CD14-positive monocyte (primary cell): ENCODE measurements around the gene WDR5. TPM values are rescaled to one million over a fixed set of nuclear protein-coding genes. Genes with fewer than 3 reads are reported as not detected.

ENCODE experiments used
- DNase-seq, 3 donors: peaks; one replicate each; pipeline ENCODE4 v3.0.0-alpha.2; 2011 to 2022
- H2AFZ ChIP-seq: 2 replicates; pipeline ENCODE4 v1.6.0; 2012; ENCODE audit warnings: mild to moderate bottlenecking, low read depth, low read length, inconsistent platforms; ENCODE audit not compliant: insufficient read depth, poor library complexity, severe bottlenecking
- H3K27ac ChIP-seq, 2 donors: 1 replicate in 1 of 2; 2 replicates in 1 of 2; pipeline ENCODE4 v1.5.1; 2012 to 2013; ENCODE audit warnings: low read length in 2 of 2, control low read depth in 1 of 2, inconsistent platforms in 1 of 2, low read depth in 1 of 2, mild to moderate bottlenecking in 1 of 2
- H3K27me3 ChIP-seq, 2 donors: one replicate each; pipeline versions ENCODE4 v1.6.0 to v1.6.1; 2011 to 2013; ENCODE audit warnings: low read length in 2 of 2; ENCODE audit not compliant: control insufficient read depth in 2 of 2, insufficient read depth in 2 of 2
- H3K36me3 ChIP-seq, 2 donors: replicated peaks in 1 of 2; 1 replicate in 1 of 2; 2 replicates in 1 of 2; pipeline versions ENCODE4 v1.5.1 to v1.6.1; 2012 to 2013; ENCODE audit warnings: low read length in 2 of 2, control low read depth in 1 of 2, inconsistent platforms in 1 of 2, mild to moderate bottlenecking in 1 of 2; ENCODE audit not compliant: insufficient read depth in 2 of 2, control insufficient read depth in 1 of 2
- H3K4me1 ChIP-seq, 2 donors: 1 replicate in 1 of 2; 2 replicates in 1 of 2; pipeline versions ENCODE4 v1.5.1 to v1.6.1; 2012 to 2013; ENCODE audit warnings: low read length in 2 of 2, control low read depth in 1 of 2, inconsistent platforms in 1 of 2, mild to moderate bottlenecking in 1 of 2, moderate library complexity in 1 of 2; ENCODE audit not compliant: insufficient read depth in 2 of 2, control insufficient read depth in 1 of 2
- H3K4me2 ChIP-seq: replicated peaks from 2 replicates; pipeline ENCODE3; 2012; ENCODE audit warnings: low read length, moderate library complexity, mild to moderate bottlenecking; ENCODE audit not compliant: poor library complexity, severe bottlenecking; ENCODE audit errors: extremely low read depth
- H3K4me3 ChIP-seq, 3 experiments: fragments of 200-600 bp in 1 of 3; sonication (generic) in 1 of 3; replicated peaks in 1 of 3; 1 replicate in 2 of 3; 2 replicates in 1 of 3; pipeline ENCODE4 v1.5.1; 2011 to 2013; ENCODE audit warnings: low read length in 3 of 3, mild to moderate bottlenecking in 3 of 3, control low read depth in 2 of 3, low read depth in 2 of 3, inconsistent platforms in 1 of 3, moderate library complexity in 1 of 3
- H3K79me2 ChIP-seq: 2 replicates; pipeline ENCODE4 v1.6.0; 2012; ENCODE audit warnings: mild to moderate bottlenecking, control low read depth, inconsistent platforms, low read length, moderate library complexity; ENCODE audit not compliant: insufficient read depth
- H3K9ac ChIP-seq: 2 replicates; pipeline ENCODE4 v1.6.0; 2017; ENCODE audit warnings: low read length, mild to moderate bottlenecking; ENCODE audit not compliant: insufficient read depth, poor library complexity, severe bottlenecking
- H3K9me3 ChIP-seq, 2 donors: replicated peaks in 1 of 2; 1 replicate in 1 of 2; 2 replicates in 1 of 2; pipeline versions ENCODE4 v1.5.1 to v1.6.1; 2012 to 2013; ENCODE audit warnings: low read length in 2 of 2, control low read depth in 1 of 2; ENCODE audit not compliant: control insufficient read depth in 1 of 2, insufficient read depth in 1 of 2
- H4K20me1 ChIP-seq: 2 replicates; pipeline ENCODE4 v1.6.0; 2012; ENCODE audit warnings: mild to moderate bottlenecking, low read length, control low read depth, moderate library complexity; ENCODE audit not compliant: insufficient read depth
- H3K27ac Mint-ChIP-seq, 7 donors: one replicate each; pipeline ENCODE4 v1.8.0; 2020; ENCODE audit warnings: mild to moderate bottlenecking in 7 of 7, mixed read lengths in 7 of 7, moderate library complexity in 6 of 7, inconsistent platforms in 2 of 7
- H3K27me3 Mint-ChIP-seq, 3 donors: one replicate each; pipeline ENCODE4 v1.8.0; 2021 to 2022; ENCODE audit warnings: low read depth in 3 of 3, mild to moderate bottlenecking in 3 of 3, mixed read lengths in 3 of 3, moderate library complexity in 3 of 3, inconsistent platforms in 1 of 3
- H3K36me3 Mint-ChIP-seq, 2 donors: one replicate each; pipeline ENCODE4 v1.8.0; 2020; ENCODE audit warnings: mixed read lengths in 2 of 2, inconsistent platforms in 1 of 2, mild to moderate bottlenecking in 1 of 2
- H3K4me1 Mint-ChIP-seq: one replicate; pipeline ENCODE4 v1.8.0; 2020; ENCODE audit warnings: mild to moderate bottlenecking, mixed read lengths
- H3K4me3 Mint-ChIP-seq, 2 donors: one replicate each; pipeline ENCODE4 v1.8.0; 2020; ENCODE audit warnings: mild to moderate bottlenecking in 2 of 2, mixed read lengths in 2 of 2, moderate library complexity in 1 of 2
- H3K9me3 Mint-ChIP-seq, 7 donors: one replicate each; pipeline ENCODE4 v1.8.0; 2020 to 2022; ENCODE audit warnings: mixed read lengths in 7 of 7, mild to moderate bottlenecking in 6 of 7, moderate library complexity in 6 of 7, inconsistent platforms in 2 of 7
- CTCF ChIP-seq: fragments of 200-600 bp; IDR thresholded peaks from one replicate; pipeline ENCODE4 v1.8.0; 2022; ENCODE audit warnings: antibody characterized with exemption, mild to moderate bottlenecking
- WGBS: methylation state at CpG from one replicate; pipeline ENCODE4 v1.1.5; 2013; ENCODE audit warnings: missing lambda C conversion rate; ENCODE audit not compliant: insufficient coverage; 5-methylcytosine and 5-hydroxymethylcytosine counted together
- intact Hi-C, 2 donors: fragments of 100-400 bp; cut with micrococcal nuclease; formaldehyde crosslinking; loops; one replicate each; pipeline versions ENCODE4 v1.15.0 to v1.15.1; 2023
- polyA plus RNA-seq, 3 donors: library from polyadenylated mRNA; depleted of rRNA in 1 of 3; unstranded in 2 of 3; stranded (reverse) in 1 of 3; fragments of 300-500 nt in 2 of 3; fragments of >200 nt in 1 of 3; fragmentation: Illumina TruSeq in 2 of 3; gene quantifications; 1 replicate in 2 of 3; 2 replicates in 1 of 3; pipeline ENCODE4 v1.2.3, GENCODE V29; 2012 to 2021

WDR5 gene
- polyA plus RNA-seq, 3 donors, result 8.7 to 17.3 (median 10.2) TPM

DNA sequence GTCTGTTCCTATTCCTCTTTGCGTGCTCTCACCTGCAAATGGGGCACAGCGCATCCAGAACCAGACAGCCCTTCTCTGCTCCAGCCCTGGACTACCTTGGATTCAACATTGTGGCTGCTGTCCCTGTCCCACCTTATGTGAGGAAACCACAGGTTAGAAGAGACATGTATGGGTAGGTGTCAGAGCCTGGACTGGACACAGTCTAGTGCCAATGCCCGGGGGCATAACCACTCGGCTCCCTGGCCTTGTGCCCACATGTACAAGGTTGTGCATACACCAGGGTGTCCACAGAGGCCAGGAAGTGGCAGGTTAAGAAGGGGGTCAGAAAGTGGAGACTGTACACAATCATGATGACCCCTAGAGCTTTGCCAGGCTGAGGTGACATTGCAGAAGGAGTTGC is 45.9 kb upstream of the WDR5 start:
- Mint-ChIP-seq H3K4me1 (no peaks in the 10 kb centered on the region), H3K4me3 (no peak overlapping the region), H3K27me3 (peaks cover 13 to 23% (median 15%) of the 10 kb centered on the region in 3 donors), H3K9me3 (peaks cover 2 to 20% (median 7%) of the 10 kb centered on the region in 7 donors), H3K36me3 (no peaks in the 10 kb centered on the region), H3K27ac (no peak overlapping the region)
- H2AFZ ChIP-seq, result no peak overlapping the region
- H4K20me1 ChIP-seq, result no peaks in the 10 kb centered on the region
- no peak overlapping the region for H3K4me2 ChIP-seq
- no peaks in the 10 kb centered on the region for H3K36me3 ChIP-seq
- no peak overlapping the region for H3K9ac ChIP-seq
- no peak for TF ChIP-seq CTCF
- H3K4me3 ChIP-seq, result no peak overlapping the region
- no peaks in the 10 kb centered on the region for H3K4me1 ChIP-seq
- peaks cover 0 to 10% of the 10 kb centered on the region in 2 donors for H3K9me3 ChIP-seq
- intact Hi-C loops, result no loop called here
- WGBS, result 89% methylated on average over 4 of the region's 4 CpGs
- no peaks in the 10 kb centered on the region for H3K27me3 ChIP-seq
- no peaks in the 10 kb centered on the region for H3K79me2 ChIP-seq
- no peak overlapping the region for H3K27ac ChIP-seq
- no peak for DNase-seq

- WGBS, result 39% methylated on average over 6 of the region's 13 CpGs
- no peak overlapping the region for H2AFZ ChIP-seq
- Mint-ChIP-seq H3K9me3 (peaks cover 0 to 5% (median 3%) of the 10 kb centered on the region in 7 donors), H3K4me3 (peak overlapping the region in 1 of 2 donors; percentile 35), H3K4me1 (peaks cover 7% of the 10 kb centered on the region), H3K27ac (peak overlapping the region in 1 of 7 donors; percentile 54), H3K27me3 (peaks cover 12 to 16% (median 14%) of the 10 kb centered on the region in 3 donors), H3K36me3 (no peaks in the 10 kb centered on the region)
- H3K27ac ChIP-seq, result no peak overlapping the region
- no peaks in the 10 kb centered on the region for H3K79me2 ChIP-seq
- no peaks in the 10 kb centered on the region for H3K36me3 ChIP-seq
- no peak overlapping the region for H3K9ac ChIP-seq
- intact Hi-C loops, result loop anchor here (5.0 kb wide), 2 partner anchors 307 to 317 kb away; no protein-coding TSS in a partner anchor
- no peaks in the 10 kb centered on the region for H4K20me1 ChIP-seq
- peak; percentile 91 for TF ChIP-seq CTCF
- DNase-seq, result peak; percentile 44 to 67 (median 54)
- no peaks in the 10 kb centered on the region for H3K27me3 ChIP-seq
- no peak overlapping the region for H3K4me2 ChIP-seq
- no peak overlapping the region for H3K4me3 ChIP-seq
- H3K4me1 ChIP-seq, result peaks cover 0 to 6% of the 10 kb centered on the region in 2 donors
- H3K9me3 ChIP-seq, result no peaks in the 10 kb centered on the region
Observed at GRCh38 chr9:134099123-134099761, 36.6 kb upstream of the WDR5 start.
